ENCODE results near the gene ABCC10.

ABCC10 gene

DNA sequence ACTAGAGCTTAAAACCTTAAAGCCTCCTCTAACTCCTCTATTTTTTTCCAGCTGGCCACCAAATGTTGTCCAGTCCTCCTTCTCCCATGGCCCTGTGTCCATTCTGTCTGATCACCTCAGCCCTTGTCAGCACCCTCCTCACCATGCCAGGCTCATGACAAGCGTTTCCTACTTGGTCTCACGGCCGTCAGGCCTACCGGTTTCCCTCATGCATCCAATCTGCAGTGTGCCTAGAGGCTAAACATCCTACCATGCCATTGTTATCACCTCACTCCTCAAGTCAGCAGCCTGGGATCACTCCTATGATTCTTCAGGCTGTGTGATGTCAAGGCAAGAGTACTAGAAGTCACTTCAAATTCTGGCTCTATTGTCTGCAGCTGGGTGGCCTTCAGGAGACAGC lies 40.4 kb downstream of the ABCC10 start:
- TF ChIP-seq, protein P1, sequence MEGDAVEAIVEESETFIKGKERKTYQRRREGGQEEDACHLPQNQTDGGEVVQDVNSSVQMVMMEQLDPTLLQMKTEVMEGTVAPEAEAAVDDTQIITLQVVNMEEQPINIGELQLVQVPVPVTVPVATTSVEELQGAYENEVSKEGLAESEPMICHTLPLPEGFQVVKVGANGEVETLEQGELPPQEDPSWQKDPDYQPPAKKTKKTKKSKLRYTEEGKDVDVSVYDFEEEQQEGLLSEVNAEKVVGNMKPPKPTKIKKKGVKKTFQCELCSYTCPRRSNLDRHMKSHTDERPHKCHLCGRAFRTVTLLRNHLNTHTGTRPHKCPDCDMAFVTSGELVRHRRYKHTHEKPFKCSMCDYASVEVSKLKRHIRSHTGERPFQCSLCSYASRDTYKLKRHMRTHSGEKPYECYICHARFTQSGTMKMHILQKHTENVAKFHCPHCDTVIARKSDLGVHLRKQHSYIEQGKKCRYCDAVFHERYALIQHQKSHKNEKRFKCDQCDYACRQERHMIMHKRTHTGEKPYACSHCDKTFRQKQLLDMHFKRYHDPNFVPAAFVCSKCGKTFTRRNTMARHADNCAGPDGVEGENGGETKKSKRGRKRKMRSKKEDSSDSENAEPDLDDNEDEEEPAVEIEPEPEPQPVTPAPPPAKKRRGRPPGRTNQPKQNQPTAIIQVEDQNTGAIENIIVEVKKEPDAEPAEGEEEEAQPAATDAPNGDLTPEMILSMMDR (IDR thresholded peaks at IDR 0.05) = no peak
- Mint-ChIP-seq H3K9me3 (no peaks in the 10 kb centered on the region), H3K4me1 (peaks cover 11% of the 10 kb centered on the region), H3K36me3 (ENCODE audit: low read depth) (no peaks in the 10 kb centered on the region), H3K27me3 (ENCODE audit: low read depth, poor library complexity) (peaks cover 19% of the 10 kb centered on the region), H3K27ac (no peak overlapping the region), H3K4me3 (no peak overlapping the region)
- DNase-seq = no peak

DNA sequence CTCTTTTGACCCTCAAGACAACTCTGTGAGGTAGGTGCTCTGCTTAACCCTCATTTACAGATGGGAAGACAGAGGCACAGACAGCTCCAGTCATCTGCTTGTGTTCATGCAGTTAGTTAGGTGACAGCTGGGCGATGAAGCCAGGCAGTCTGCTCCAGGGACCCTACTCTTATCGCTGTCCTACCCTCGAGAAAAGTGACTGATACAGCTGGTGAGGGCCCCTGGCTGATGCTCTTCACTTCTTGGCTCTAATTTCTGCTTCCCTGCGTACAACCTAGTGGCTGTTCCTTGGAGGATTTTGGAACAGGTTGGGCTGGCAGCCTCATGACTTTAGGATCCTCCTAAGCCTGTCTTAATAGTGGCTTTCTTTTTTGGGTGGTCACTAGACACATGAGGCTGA lies 40.9 kb downstream of the ABCC10 start:
- H3K27me3 Mint-ChIP-seq (ENCODE audit: low read depth, poor library complexity) = peaks cover 16% of the 10 kb centered on the region
- no peak for DNase-seq
- TF ChIP-seq, protein P1 (IDR thresholded peaks at IDR 0.05) = no peak

DNA sequence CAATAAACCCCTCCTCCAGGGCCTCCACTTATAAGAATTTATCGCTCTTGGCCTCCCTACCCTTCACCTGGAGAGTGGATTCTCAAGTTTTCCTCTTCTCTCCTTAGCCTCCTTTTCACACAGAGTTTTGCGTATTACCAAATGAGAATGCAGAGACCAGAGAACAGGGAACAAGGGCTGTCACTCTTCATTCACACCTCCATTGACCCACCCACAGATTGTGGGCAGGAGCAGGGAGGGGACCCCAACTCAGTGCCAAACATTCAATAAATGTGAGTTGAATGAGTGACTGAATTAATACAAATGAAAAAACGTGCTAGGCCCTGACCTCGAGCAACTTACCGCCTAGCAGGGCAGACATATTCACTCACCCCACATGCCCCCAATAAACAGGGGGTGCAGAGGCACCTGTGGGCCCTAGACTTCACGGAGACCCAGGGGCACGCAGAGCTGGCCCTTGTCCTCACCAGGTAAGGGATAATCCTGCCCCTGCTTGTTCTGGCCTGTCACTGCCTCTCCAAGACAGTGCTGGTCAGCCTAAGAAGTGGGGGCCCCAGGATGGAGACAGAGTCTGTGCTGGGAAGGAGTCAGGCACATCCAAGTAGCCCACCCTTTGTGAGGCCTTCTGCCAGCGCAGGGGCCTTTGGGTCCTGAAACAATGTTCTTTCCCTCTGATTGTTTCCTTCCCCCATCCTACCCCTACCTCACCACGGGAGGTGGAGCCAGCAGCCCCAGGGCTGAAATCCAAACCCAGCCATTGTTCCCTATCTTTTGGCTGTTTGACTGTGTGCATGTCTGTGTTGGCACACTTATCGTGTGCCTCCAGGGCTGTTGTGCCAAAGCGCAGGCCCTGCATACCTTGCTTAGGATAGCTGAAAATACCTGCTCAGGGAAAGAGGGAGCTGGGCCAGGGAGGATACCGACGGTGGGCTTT lies 41.7 kb downstream of the ABCC10 start:
- Mint-ChIP-seq H3K9me3 (no peaks in the 10 kb centered on the region), H3K4me3 (no peak overlapping the region), H3K27me3 (ENCODE audit: low read depth, poor library complexity) (peaks cover 13% of the 10 kb centered on the region), H3K27ac (no peak overlapping the region), H3K4me1 (peaks cover 5% of the 10 kb centered on the region), H3K36me3 (ENCODE audit: low read depth) (no peaks in the 10 kb centered on the region)
- DNase-seq = no peak
- TF ChIP-seq, protein P1 (IDR thresholded peaks at IDR 0.05) = no peak

More for the DNA sequence above, 40.9 kb downstream of the ABCC10 start:
- Mint-ChIP-seq H3K4me3 (no peak overlapping the region), H3K36me3 (ENCODE audit: low read depth) (no peaks in the 10 kb centered on the region), H3K9me3 (no peaks in the 10 kb centered on the region), H3K27ac (no peak overlapping the region), H3K4me1 (peaks cover 6% of the 10 kb centered on the region)

DNA sequence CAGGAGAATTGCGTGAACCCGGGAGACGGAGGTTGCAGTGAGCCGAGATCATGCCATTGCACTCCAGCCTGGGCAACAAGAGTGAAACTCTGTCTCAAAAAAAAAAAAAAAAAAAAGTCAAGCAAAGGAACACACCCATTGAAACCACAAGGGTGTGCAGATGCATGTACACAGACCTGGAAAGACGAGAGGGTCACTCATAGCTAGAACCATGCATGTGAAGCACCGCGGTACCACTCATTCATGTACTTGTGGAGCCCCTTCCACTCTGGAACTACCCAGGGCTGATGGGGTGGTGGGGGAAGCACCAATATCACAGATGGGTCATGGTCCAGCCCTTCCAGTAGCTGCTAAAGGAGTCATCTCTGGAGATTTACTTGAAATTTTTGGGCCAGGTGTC lies 42.6 kb downstream of the ABCC10 start:
- TF ChIP-seq, protein P1 (IDR thresholded peaks at IDR 0.05) = no peak
- Mint-ChIP-seq H3K4me1 (peaks cover 5% of the 10 kb centered on the region), H3K27me3 (ENCODE audit: low read depth, poor library complexity) (peaks cover 13% of the 10 kb centered on the region), H3K36me3 (ENCODE audit: low read depth) (no peaks in the 10 kb centered on the region), H3K4me3 (no peak overlapping the region), H3K9me3 (no peaks in the 10 kb centered on the region), H3K27ac (no peak overlapping the region)
- no peak for DNase-seq

DNA sequence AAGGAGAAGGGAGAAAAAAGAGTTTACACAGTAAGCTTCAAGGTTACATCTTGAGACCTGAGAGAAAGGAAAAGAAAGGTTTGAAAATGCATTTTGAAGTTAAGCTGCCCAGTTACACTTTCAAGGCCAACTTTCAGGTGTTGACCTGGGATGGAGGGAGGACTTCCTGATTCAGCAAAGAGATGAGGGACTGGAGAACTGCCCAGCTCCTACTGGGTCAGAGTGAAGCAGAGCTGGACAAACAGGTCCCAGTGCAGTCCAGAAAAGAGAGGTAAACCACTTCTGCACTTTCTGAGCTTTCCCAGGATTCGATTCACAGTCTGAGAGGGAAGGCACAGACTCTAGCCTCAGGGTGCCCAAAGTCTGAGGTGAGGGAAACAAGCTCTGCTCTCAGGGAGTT lies 44.1 kb downstream of the ABCC10 start:
- H3K36me3 Mint-ChIP-seq (ENCODE audit: low read depth) = no peaks in the 10 kb centered on the region
- H3K27ac Mint-ChIP-seq = no peak overlapping the region
- H3K9me3 Mint-ChIP-seq = no peaks in the 10 kb centered on the region
- no peak overlapping the region for H3K4me3 Mint-ChIP-seq
- DNase-seq = no peak
- peaks cover 13% of the 10 kb centered on the region for H3K27me3 Mint-ChIP-seq (ENCODE audit: low read depth, poor library complexity)
- TF ChIP-seq, protein P1 (IDR thresholded peaks at IDR 0.05) = no peak
- H3K4me1 Mint-ChIP-seq = peaks cover 16% of the 10 kb centered on the region

DNA sequence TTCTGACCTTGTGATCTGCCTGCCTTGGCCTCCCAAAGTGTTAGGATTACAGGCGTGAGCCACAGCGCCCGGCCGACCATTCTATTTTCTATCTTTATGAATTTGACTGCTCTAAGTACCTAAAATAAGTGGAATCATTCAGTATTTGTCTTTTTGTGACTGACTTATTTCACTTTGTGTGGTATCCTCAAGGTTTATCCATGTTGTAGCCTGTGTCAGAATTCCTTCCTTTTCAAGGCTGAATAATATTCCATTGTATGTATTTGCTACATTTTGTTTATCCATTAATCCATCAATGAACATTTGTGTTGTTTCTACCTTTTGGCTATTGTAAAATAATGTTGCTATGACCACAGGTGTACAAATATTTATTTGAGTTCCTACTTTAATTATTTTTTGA lies 45.2 kb downstream of the ABCC10 start:
- no peak overlapping the region for H3K4me3 Mint-ChIP-seq
- peaks cover 13% of the 10 kb centered on the region for H3K27me3 Mint-ChIP-seq (ENCODE audit: low read depth, poor library complexity)
- no peak for DNase-seq
- no peaks in the 10 kb centered on the region for H3K9me3 Mint-ChIP-seq
- no peak overlapping the region for H3K27ac Mint-ChIP-seq
- H3K4me1 Mint-ChIP-seq = peaks cover 27% of the 10 kb centered on the region
- no peaks in the 10 kb centered on the region for H3K36me3 Mint-ChIP-seq (ENCODE audit: low read depth)
- TF ChIP-seq, protein P1 (IDR thresholded peaks at IDR 0.05) = no peak
